AG04450 (cell line): ENCODE results near the gene DZANK1. TPM values are rescaled to one million over a fixed set of nuclear protein-coding genes. Genes with fewer than 3 reads are reported as not detected.

Experiments used
- CTCF ChIA-PET: fragments of 300-600, 350-600 bp; formaldehyde crosslinking; extraction: SDS; loops from one replicate; lab custom pipeline; 2022; ENCODE audit warnings: antibody characterized with exemption, inconsistent platforms; lab: Charles Lee
- POLR2A ChIA-PET: fragments of 350-600 bp; formaldehyde crosslinking; extraction: SDS; loops from one replicate; lab custom pipeline; 2021; ENCODE audit warnings: antibody characterized with exemption, inconsistent platforms; lab: Yijun Ruan, JAX
- DNase-seq: peaks from one replicate; pipeline ENCODE4 v3.0.0-alpha.2; 2011; ENCODE audit warnings: low read depth, low spot score
- H3K27ac ChIP-seq: one replicate; pipeline ENCODE4 v1.5.1; 2012; ENCODE audit warnings: low read depth, low read length, control low read depth
- H3K27me3 ChIP-seq: one replicate; pipeline ENCODE4 v1.6.0; 2012; ENCODE audit warnings: low read length; ENCODE audit not compliant: control insufficient read depth, insufficient read depth
- H3K4me3 ChIP-seq: 2 replicates; pipeline ENCODE4 v1.5.1; 2011; ENCODE audit warnings: mild to moderate bottlenecking, low read depth, low read length, control low read depth
- H3K9me3 ChIP-seq: 2 replicates; pipeline ENCODE4 v1.5.1; 2012; ENCODE audit warnings: low read length; ENCODE audit not compliant: control insufficient read depth, insufficient read depth
- polyA plus RNA-seq: library from polyadenylated mRNA; depleted of rRNA; stranded (reverse); fragments of >200 nt; gene quantifications from 2 replicates; pipeline ENCODE4 v1.2.3, GENCODE V29; 2011
- TF ChIP-seq, protein P1 (sequence below): IDR thresholded peaks from 2 replicates; pipeline ENCODE4 v1.5.1; 2011; ENCODE audit warnings: low read depth, low read length, control low read depth, inconsistent platforms

DZANK1 gene
- polyA plus RNA-seq, 1 experiment: 1.8 TPM

DNA sequence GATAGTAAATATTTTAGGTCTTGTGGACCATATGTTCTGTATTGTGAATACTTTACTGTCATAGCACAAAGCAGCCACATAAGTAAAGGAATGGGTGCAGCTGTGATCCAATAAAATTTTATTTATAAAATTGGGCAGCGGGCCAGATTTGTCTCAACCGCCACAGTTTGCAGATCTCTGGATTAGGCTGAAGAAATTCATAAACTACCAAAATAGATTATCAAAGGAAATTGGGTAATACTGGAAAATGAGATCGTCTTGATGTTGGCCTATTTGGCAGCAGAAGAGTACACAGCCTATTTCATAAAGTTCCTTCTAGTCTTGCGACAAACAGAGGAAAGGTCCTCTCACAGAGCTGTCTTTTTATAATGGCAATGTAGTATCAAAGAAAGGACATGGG, 69.8 kb downstream of the DZANK1 start:
- Histone ChIP-seq H3K4me3 (no peak overlapping the region), H3K27me3 (no peaks in the 10 kb centered on the region), H3K9me3 (no peaks in the 10 kb centered on the region), H3K27ac (no peak overlapping the region)
- DNase-seq: no peak
- CTCF ChIA-PET: interaction anchor here (0.8 kb wide), 1 partner anchor 17 kb away, joined by 5 read pairs; no protein-coding TSS in a partner anchor
- POLR2A ChIA-PET: no interaction called here
- TF ChIP-seq, protein P1, sequence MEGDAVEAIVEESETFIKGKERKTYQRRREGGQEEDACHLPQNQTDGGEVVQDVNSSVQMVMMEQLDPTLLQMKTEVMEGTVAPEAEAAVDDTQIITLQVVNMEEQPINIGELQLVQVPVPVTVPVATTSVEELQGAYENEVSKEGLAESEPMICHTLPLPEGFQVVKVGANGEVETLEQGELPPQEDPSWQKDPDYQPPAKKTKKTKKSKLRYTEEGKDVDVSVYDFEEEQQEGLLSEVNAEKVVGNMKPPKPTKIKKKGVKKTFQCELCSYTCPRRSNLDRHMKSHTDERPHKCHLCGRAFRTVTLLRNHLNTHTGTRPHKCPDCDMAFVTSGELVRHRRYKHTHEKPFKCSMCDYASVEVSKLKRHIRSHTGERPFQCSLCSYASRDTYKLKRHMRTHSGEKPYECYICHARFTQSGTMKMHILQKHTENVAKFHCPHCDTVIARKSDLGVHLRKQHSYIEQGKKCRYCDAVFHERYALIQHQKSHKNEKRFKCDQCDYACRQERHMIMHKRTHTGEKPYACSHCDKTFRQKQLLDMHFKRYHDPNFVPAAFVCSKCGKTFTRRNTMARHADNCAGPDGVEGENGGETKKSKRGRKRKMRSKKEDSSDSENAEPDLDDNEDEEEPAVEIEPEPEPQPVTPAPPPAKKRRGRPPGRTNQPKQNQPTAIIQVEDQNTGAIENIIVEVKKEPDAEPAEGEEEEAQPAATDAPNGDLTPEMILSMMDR: no peak

- TF ChIP-seq, protein P1: no peak
- no peaks in the 10 kb centered on the region for H3K27me3 ChIP-seq
- H3K27ac ChIP-seq: no peak overlapping the region
- DNase-seq: no peak
- ChIA-PET POLR2A (no interaction called here), CTCF (no interaction called here)
- no peaks in the 10 kb centered on the region for H3K9me3 ChIP-seq
- H3K4me3 ChIP-seq: no peak overlapping the region
Measured at GRCh38 chr20:18395544-18395943, 71.3 kb downstream of the DZANK1 start.

DNA sequence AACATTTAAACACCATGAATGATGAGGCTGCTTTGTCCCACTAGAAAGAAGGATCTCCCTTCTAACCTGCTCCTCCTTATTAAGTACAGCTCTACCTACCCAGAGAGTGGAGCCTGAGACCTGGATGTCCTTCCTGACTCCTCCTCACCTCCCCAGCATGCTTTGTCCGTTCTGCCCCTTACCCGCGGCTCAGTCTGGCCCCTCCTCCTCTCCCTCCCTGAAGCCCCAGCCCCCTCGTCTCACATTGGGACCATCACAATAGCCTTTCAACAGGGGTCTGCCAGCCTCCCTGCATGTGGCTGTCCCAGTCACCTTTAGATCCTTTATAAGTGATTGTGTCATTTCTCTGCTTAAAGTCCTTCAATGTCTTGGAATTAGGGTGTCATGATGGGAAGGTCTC, 72.5 kb downstream of the DZANK1 start:
- POLR2A ChIA-PET: no interaction called here
- TF ChIP-seq, protein P1: no peak

GRCh38 chr20:18391686-18392085, 75.1 kb downstream of the DZANK1 start:
- no peak overlapping the region for H3K27ac ChIP-seq
- CTCF ChIA-PET: interaction anchor here (0.9 kb wide), 1 partner anchor 21 kb away, joined by 5 read pairs; no protein-coding TSS in a partner anchor

More for the DNA sequence above, 72.5 kb downstream of the DZANK1 start:
- no peak overlapping the region for H3K4me3 ChIP-seq
- no peaks in the 10 kb centered on the region for H3K27me3 ChIP-seq
- H3K27ac ChIP-seq: no peak overlapping the region
- CTCF ChIA-PET: no interaction called here
- no peak for DNase-seq
- no peaks in the 10 kb centered on the region for H3K9me3 ChIP-seq

DNA sequence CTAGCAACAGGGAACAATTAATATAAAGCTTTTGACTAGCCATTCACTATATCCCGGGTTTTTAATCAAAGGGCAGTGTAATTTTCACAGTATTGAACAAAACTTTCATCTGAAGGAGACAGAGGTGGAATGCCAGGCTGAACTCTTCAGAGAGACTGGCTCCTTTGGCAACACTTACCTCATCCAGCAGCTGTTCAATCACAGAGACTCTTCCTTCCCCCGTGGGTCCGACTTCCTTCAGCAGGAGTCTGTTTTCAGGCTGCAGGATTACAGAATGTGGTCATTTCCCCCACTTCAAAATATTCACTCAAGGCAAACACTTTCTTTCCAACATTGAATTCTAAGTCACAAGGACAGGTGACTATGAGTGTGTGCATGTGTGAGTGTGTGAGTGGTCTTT, 76.6 kb downstream of the DZANK1 start:
- DNase-seq: no peak
- no peak overlapping the region for H3K4me3 ChIP-seq
- no peaks in the 10 kb centered on the region for H3K27me3 ChIP-seq
- H3K9me3 ChIP-seq: no peaks in the 10 kb centered on the region
- TF ChIP-seq, protein P1: no peak
- ChIA-PET POLR2A (no interaction called here), CTCF (no interaction called here)
- H3K27ac ChIP-seq: no peak overlapping the region

More at GRCh38 chr20:18391686-18392085, 75.1 kb downstream of the DZANK1 start:
- DNase-seq: no peak
- TF ChIP-seq, protein P1: no peak
- no peaks in the 10 kb centered on the region for H3K27me3 ChIP-seq
- POLR2A ChIA-PET: interaction anchor here (1.0 kb wide), 1 partner anchor 254 kb away, joined by 3 read pairs; no protein-coding TSS in a partner anchor
- no peaks in the 10 kb centered on the region for H3K9me3 ChIP-seq
- H3K4me3 ChIP-seq: no peak overlapping the region
